Measurements from ENCODE around the gene ERCC1.
"Not testable (repeated sequence)": the region's sequence is repeated elsewhere in the genome, so short reads cannot be mapped to it uniquely, and the experiment has no call there.

Gene ERCC1

GRCh38 chr19:45444318-45445041 lies 20.8 kb upstream of the ERCC1 start:
- Mint-ChIP-seq H3K27me3 (no peaks in the 10 kb centered on the region), H3K4me1 (peaks cover 52% of the 10 kb centered on the region), H3K27ac (peak overlapping the region; percentile 87), H3K9me3 (no peaks in the 10 kb centered on the region), H3K4me3 (peak overlapping the region; percentile 81), H3K36me3 (no peaks in the 10 kb centered on the region)
- peak; percentile 81 for ATAC-seq

GRCh38 chr19:45443462-45444317 lies 20.0 kb upstream of the ERCC1 start:
- Mint-ChIP-seq H3K4me1 (peaks cover 48% of the 10 kb centered on the region), H3K9me3 (no peaks in the 10 kb centered on the region), H3K27ac (peak overlapping the region; percentile 87), H3K36me3 (no peaks in the 10 kb centered on the region), H3K27me3 (no peaks in the 10 kb centered on the region), H3K4me3 (peak overlapping the region; percentile 81)
- peak; percentile 35 for ATAC-seq

- Mint-ChIP-seq H3K27me3 (no peaks in the 10 kb centered on the region), H3K4me3 (peak overlapping the region; percentile 81), H3K36me3 (no peaks in the 10 kb centered on the region), H3K27ac (peak overlapping the region; percentile 87), H3K9me3 (no peaks in the 10 kb centered on the region), H3K4me1 (peaks cover 48% of the 10 kb centered on the region)
- ATAC-seq, result no peak
Measured at GRCh38 chr19:45442778-45443461, 19.2 kb upstream of the ERCC1 start.

GRCh38 chr19:45442408-45442777 lies 18.7 kb upstream of the ERCC1 start:
- no peak for ATAC-seq
- H3K27ac Mint-ChIP-seq, result peak overlapping the region; percentile 87
- H3K9me3 Mint-ChIP-seq, result no peaks in the 10 kb centered on the region
- no peaks in the 10 kb centered on the region for H3K36me3 Mint-ChIP-seq
- peaks cover 48% of the 10 kb centered on the region for H3K4me1 Mint-ChIP-seq
- H3K4me3 Mint-ChIP-seq, result peak overlapping the region; percentile 81
- H3K27me3 Mint-ChIP-seq, result no peaks in the 10 kb centered on the region

- H3K36me3 Mint-ChIP-seq, result no peaks in the 10 kb centered on the region
- H3K9me3 Mint-ChIP-seq, result no peaks in the 10 kb centered on the region
Measured at GRCh38 chr19:45440873-45441654, 17.3 kb upstream of the ERCC1 start.

GRCh38 chr19:45440259-45440638 lies 16.5 kb upstream of the ERCC1 start:
- no peak for ATAC-seq
- Mint-ChIP-seq H3K36me3 (no peaks in the 10 kb centered on the region), H3K27ac (peak overlapping the region; percentile 62), H3K4me1 (peaks cover 37% of the 10 kb centered on the region), H3K9me3 (no peaks in the 10 kb centered on the region), H3K27me3 (no peaks in the 10 kb centered on the region), H3K4me3 (peak overlapping the region; percentile 79)

More at GRCh38 chr19:45440873-45441654, 17.3 kb upstream of the ERCC1 start:
- peaks cover 44% of the 10 kb centered on the region for H3K4me1 Mint-ChIP-seq
- H3K27ac Mint-ChIP-seq, result peak overlapping the region; percentile 62
- ATAC-seq, result no peak
- H3K4me3 Mint-ChIP-seq, result peak overlapping the region; percentile 79
- no peaks in the 10 kb centered on the region for H3K27me3 Mint-ChIP-seq

- Mint-ChIP-seq H3K36me3 (no peaks in the 10 kb centered on the region), H3K27ac (peak overlapping the region; percentile 62), H3K27me3 (no peaks in the 10 kb centered on the region), H3K4me3 (peak overlapping the region; percentile 79), H3K4me1 (peaks cover 32% of the 10 kb centered on the region), H3K9me3 (no peaks in the 10 kb centered on the region)
- peak; percentile 82 for ATAC-seq
Measured at GRCh38 chr19:45439569-45440258, 16.0 kb upstream of the ERCC1 start.

GRCh38 chr19:45439190-45439568 lies 15.5 kb upstream of the ERCC1 start:
- Mint-ChIP-seq H3K9me3 (no peaks in the 10 kb centered on the region), H3K27ac (peak overlapping the region; percentile 62), H3K4me3 (peak overlapping the region; percentile 79), H3K27me3 (no peaks in the 10 kb centered on the region), H3K4me1 (peaks cover 26% of the 10 kb centered on the region), H3K36me3 (no peaks in the 10 kb centered on the region)
- no peak for ATAC-seq

GRCh38 chr19:45437328-45437727 lies 13.6 kb upstream of the ERCC1 start:
- H3K27ac Mint-ChIP-seq, result no peak overlapping the region
- peaks cover 8% of the 10 kb centered on the region for H3K4me1 Mint-ChIP-seq
- H3K36me3 Mint-ChIP-seq, result no peaks in the 10 kb centered on the region
- H3K4me3 Mint-ChIP-seq, result no peak overlapping the region
- ATAC-seq, result no peak
- H3K27me3 Mint-ChIP-seq, result no peaks in the 10 kb centered on the region
- no peaks in the 10 kb centered on the region for H3K9me3 Mint-ChIP-seq

- H3K36me3 Mint-ChIP-seq, H3K27ac Mint-ChIP-seq, H3K27me3 Mint-ChIP-seq, H3K9me3 Mint-ChIP-seq, H3K4me3 Mint-ChIP-seq, ATAC-seq: not testable (repeated sequence)
- H3K4me1 Mint-ChIP-seq, result peaks cover 12% of the 10 kb centered on the region
Measured at GRCh38 chr19:45432543-45432942, 8.8 kb upstream of the ERCC1 start.

- H3K27ac Mint-ChIP-seq, H3K36me3 Mint-ChIP-seq, H3K4me3 Mint-ChIP-seq, H3K27me3 Mint-ChIP-seq, H3K9me3 Mint-ChIP-seq, ATAC-seq: not testable (repeated sequence)
- H3K4me1 Mint-ChIP-seq, result peaks cover 21% of the 10 kb centered on the region
Measured at GRCh38 chr19:45431008-45431407, 7.3 kb upstream of the ERCC1 start.

- not testable (repeated sequence) for H3K27me3 Mint-ChIP-seq, ATAC-seq, H3K27ac Mint-ChIP-seq, H3K4me3 Mint-ChIP-seq, H3K36me3 Mint-ChIP-seq, H3K9me3 Mint-ChIP-seq
- peaks cover 21% of the 10 kb centered on the region for H3K4me1 Mint-ChIP-seq
Measured at GRCh38 chr19:45429896-45430295, 6.2 kb upstream of the ERCC1 start.

GRCh38 chr19:45428384-45429231 lies 4.9 kb upstream of the ERCC1 start:
- no peaks in the 10 kb centered on the region for H3K36me3 Mint-ChIP-seq
- peak overlapping the region; percentile 83 for H3K4me3 Mint-ChIP-seq
- H3K9me3 Mint-ChIP-seq, result no peaks in the 10 kb centered on the region
- H3K27me3 Mint-ChIP-seq, result no peaks in the 10 kb centered on the region
- peaks cover 32% of the 10 kb centered on the region for H3K4me1 Mint-ChIP-seq
- no peak for ATAC-seq
- peak overlapping the region; percentile 72 for H3K27ac Mint-ChIP-seq

Data from stimulated activated memory B cell treated with anti-CD40 and anti-IgM and Interleukin-4, amounts not matched to agents 10 μg/mL and 1 μg/mL and 100 μg/mL, for 72 hours (primary cell).